Loucy (cell line): ENCODE data around the gene GRIA2.

Experiments
- H2AFZ ChIP-seq: fragments of 200-600 bp; sonication (generic); 2 replicates; pipeline ENCODE4 v1.6.0; 2016; ENCODE audit warnings: antibody characterized with exemption, mild to moderate bottlenecking, low read length, moderate library complexity
- H3F3A ChIP-seq: fragments of 200-600 bp; 2 replicates; pipeline ENCODE4 v1.6.0; 2016; ENCODE audit warnings: antibody characterized with exemption, low read depth, mild to moderate bottlenecking
- H3K27me3 ChIP-seq: fragments of 200-600 bp; sonication (generic); 2 replicates; pipeline ENCODE4 v1.6.1; 2014; ENCODE audit warnings: low read length, mild to moderate bottlenecking; ENCODE audit not compliant: insufficient read depth, poor library complexity, severe bottlenecking
- H3K36me3 ChIP-seq: fragments of 200-600 bp; sonication (generic); 2 replicates; pipeline ENCODE4 v1.6.1; 2016; ENCODE audit warnings: low read length; ENCODE audit not compliant: insufficient read depth
- H3K4me1 ChIP-seq: fragments of 200-600 bp; sonication (generic); 2 replicates; pipeline ENCODE4 v1.5.1; 2014; ENCODE audit warnings: low read length, mild to moderate bottlenecking; ENCODE audit not compliant: insufficient read depth, poor library complexity, severe bottlenecking
- H3K4me2 ChIP-seq: fragments of 200-600 bp; sonication (generic); 2 replicates; pipeline ENCODE4 v1.6.0; 2014; ENCODE audit warnings: antibody characterized with exemption, low read length, low read depth, mild to moderate bottlenecking; ENCODE audit not compliant: poor library complexity, severe bottlenecking
- H3K4me3 ChIP-seq: fragments of 200-600 bp; sonication (generic); 2 replicates; pipeline ENCODE4 v1.5.1; 2014; ENCODE audit warnings: low read length, mild to moderate bottlenecking, mixed read lengths; ENCODE audit not compliant: poor library complexity, severe bottlenecking
- H3K79me2 ChIP-seq: fragments of 200-600 bp; sonication (generic); 2 replicates; pipeline ENCODE4 v1.6.1; 2014; ENCODE audit warnings: low read length; ENCODE audit not compliant: insufficient read depth
- H3K9ac ChIP-seq: fragments of 200-600 bp; sonication (generic); 2 replicates; pipeline ENCODE4 v1.6.0; 2014; ENCODE audit warnings: mild to moderate bottlenecking, low read depth, low read length, moderate library complexity; ENCODE audit not compliant: poor library complexity, severe bottlenecking
- H3K9me2 ChIP-seq: fragments of 200-600 bp; sonication (generic); replicated peaks from 2 replicates; pipeline ENCODE4 v1.6.1; 2016; ENCODE audit warnings: low read depth, low read length, mixed read lengths
- H3K9me3 ChIP-seq: fragments of 200-600 bp; sonication (generic); 2 replicates; pipeline ENCODE4 v1.6.1; 2014; ENCODE audit warnings: mild to moderate bottlenecking, antibody characterized with exemption, low read length, low read depth; ENCODE audit not compliant: insufficient read depth
- H4K20me1 ChIP-seq: fragments of 200-600 bp; sonication (generic); 2 replicates; pipeline ENCODE4 v1.6.0; 2014; ENCODE audit warnings: antibody characterized with exemption, low read length, mild to moderate bottlenecking; ENCODE audit not compliant: insufficient read depth, poor library complexity, severe bottlenecking
- CTCF ChIP-seq: fragments of 200-600 bp; sonication (generic); conservative IDR thresholded peaks from 2 replicates; pipeline ENCODE4 v1.5.1; 2014; ENCODE audit warnings: mild to moderate bottlenecking, antibody characterized with exemption, low read length
- EZH2phosphoT487 ChIP-seq: fragments of 200-600 bp; IDR thresholded peaks from 2 replicates; pipeline ENCODE4 v1.6.1; 2018; ENCODE audit warnings: antibody characterized with exemption, mild to moderate bottlenecking, moderate library complexity, borderline replicate concordance

Gene GRIA2

DNA sequence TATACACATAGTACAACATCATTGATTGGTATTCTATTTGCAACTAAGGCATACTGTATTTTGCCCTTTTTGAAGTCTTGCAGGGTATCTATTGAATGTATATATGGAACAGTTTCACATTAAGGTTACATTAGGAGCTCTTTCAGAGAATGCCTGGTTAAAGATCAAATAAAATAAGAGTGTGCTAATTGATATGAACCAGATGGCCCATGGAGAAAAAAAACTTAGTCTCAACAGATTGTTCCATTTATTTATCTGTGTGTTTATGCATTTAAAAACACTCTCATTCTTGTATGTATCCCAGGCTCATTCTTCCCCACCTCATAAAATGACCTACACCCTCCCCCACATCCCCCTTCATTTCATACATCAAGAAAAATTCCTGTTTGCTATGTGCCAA, 35.2 kb upstream of the GRIA2 start:
- Histone ChIP-seq H3K9me2 (no peaks in the 10 kb centered on the region), H3F3A (no peaks in the 10 kb centered on the region), H3K9me3 (no peaks in the 10 kb centered on the region), H4K20me1 (no peaks in the 10 kb centered on the region), H2AFZ (no peak overlapping the region), H3K36me3 (no peaks in the 10 kb centered on the region), H3K4me3 (no peak overlapping the region), H3K27me3 (no peaks in the 10 kb centered on the region), H3K4me1 (no peaks in the 10 kb centered on the region), H3K9ac (no peak overlapping the region), H3K79me2 (no peaks in the 10 kb centered on the region), H3K4me2 (no peak overlapping the region)
- TF ChIP-seq EZH2phosphoT487 (no peak), CTCF (no peak)

DNA sequence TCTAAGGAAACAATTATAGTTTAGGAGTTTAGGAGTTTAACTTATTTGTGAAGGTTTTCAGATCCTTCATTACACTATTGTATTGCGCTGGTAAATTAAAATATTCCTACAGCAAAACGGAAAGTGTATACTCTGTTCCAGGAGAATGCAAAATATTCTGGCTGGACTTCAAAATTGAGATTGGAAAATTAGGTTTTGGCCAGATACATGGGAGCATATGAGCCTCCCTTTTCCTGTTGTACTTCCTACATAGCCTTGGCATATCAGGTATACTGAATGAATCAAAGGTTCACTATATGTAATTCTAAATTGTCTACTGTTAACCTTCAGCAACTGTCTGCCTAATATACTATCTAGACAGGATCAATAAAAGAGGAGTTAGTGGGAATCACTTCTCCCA, 25.2 kb upstream of the GRIA2 start:
- H3K9ac ChIP-seq, result no peak overlapping the region
- TF ChIP-seq CTCF (no peak), EZH2phosphoT487 (no peak)
- no peaks in the 10 kb centered on the region for H3K9me3 ChIP-seq
- H3K4me2 ChIP-seq, result no peak overlapping the region
- no peak overlapping the region for H3K4me3 ChIP-seq
- no peaks in the 10 kb centered on the region for H3K79me2 ChIP-seq
- no peaks in the 10 kb centered on the region for H3K36me3 ChIP-seq
- no peak overlapping the region for H2AFZ ChIP-seq
- no peaks in the 10 kb centered on the region for H3K9me2 ChIP-seq
- H3K4me1 ChIP-seq, result no peaks in the 10 kb centered on the region
- no peaks in the 10 kb centered on the region for H3F3A ChIP-seq
- no peaks in the 10 kb centered on the region for H3K27me3 ChIP-seq
- H4K20me1 ChIP-seq, result no peaks in the 10 kb centered on the region

DNA sequence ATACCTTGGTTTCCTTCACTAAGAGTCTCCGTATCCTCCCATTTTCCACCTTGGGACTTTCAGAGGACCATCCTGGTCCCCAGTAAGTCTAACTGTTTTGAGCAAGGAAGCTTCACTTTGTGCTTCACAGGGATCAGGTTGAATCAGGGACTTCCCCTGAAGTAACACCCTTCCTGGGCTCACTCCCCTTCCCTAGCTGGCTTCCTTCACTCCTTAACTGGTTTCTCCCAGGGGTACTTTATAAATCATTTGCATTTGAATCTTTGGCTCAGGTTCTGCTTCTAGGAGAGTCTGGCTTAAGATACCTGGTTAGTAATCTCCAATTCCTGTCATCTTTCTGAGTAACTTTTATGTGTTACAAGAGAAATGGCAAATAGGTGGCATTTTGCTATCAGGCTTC, 24.5 kb upstream of the GRIA2 start:
- H3K27me3 ChIP-seq, result no peaks in the 10 kb centered on the region
- H2AFZ ChIP-seq, result no peak overlapping the region
- no peaks in the 10 kb centered on the region for H3K4me1 ChIP-seq
- H3K9me2 ChIP-seq, result no peaks in the 10 kb centered on the region
- no peaks in the 10 kb centered on the region for H3F3A ChIP-seq
- H3K4me2 ChIP-seq, result no peak overlapping the region
- H3K9ac ChIP-seq, result no peak overlapping the region
- no peak for TF ChIP-seq EZH2phosphoT487
- no peak for TF ChIP-seq CTCF
- no peaks in the 10 kb centered on the region for H3K36me3 ChIP-seq
- no peak overlapping the region for H3K4me3 ChIP-seq
- no peaks in the 10 kb centered on the region for H4K20me1 ChIP-seq
- H3K9me3 ChIP-seq, result no peaks in the 10 kb centered on the region
- no peaks in the 10 kb centered on the region for H3K79me2 ChIP-seq
